HG03571 (cell line): ENCODE measurements around the gene ATP6V1F.

Source experiments
- ATAC-seq: cut with Tn5 transposase; IDR thresholded peaks from one replicate; pipeline ENCODE4 v1.9.1; 2021; ENCODE audit not compliant: unreplicated experiment

ATP6V1F gene

GRCh38 chr7:128867842-128868623, 5.4 kb downstream of the ATP6V1F start:
- ATAC-seq, result no peak

- no peak for ATAC-seq
Observed at GRCh38 chr7:128868624-128869137, 6.0 kb downstream of the ATP6V1F start.

GRCh38 chr7:128869138-128869943, 6.7 kb downstream of the ATP6V1F start:
- ATAC-seq, result peak; percentile 58

- ATAC-seq, result no peak
Observed at GRCh38 chr7:128869944-128870285, 7.3 kb downstream of the ATP6V1F start.

GRCh38 chr7:128871050-128871449, 8.4 kb downstream of the ATP6V1F start:
- ATAC-seq, result no peak

- no peak for ATAC-seq
Observed at GRCh38 chr7:128872394-128872824, 9.8 kb downstream of the ATP6V1F start.

GRCh38 chr7:128873234-128873633, 10.6 kb downstream of the ATP6V1F start:
- no peak for ATAC-seq

- no peak for ATAC-seq
Observed at GRCh38 chr7:128874140-128875031, 11.7 kb downstream of the ATP6V1F start.

- no peak for ATAC-seq
Observed at GRCh38 chr7:128875523-128875948, 12.9 kb downstream of the ATP6V1F start.

- no peak for ATAC-seq
Observed at GRCh38 chr7:128876127-128876526, 13.5 kb downstream of the ATP6V1F start.

GRCh38 chr7:128876586-128876977, 13.9 kb downstream of the ATP6V1F start:
- ATAC-seq, result no peak

GRCh38 chr7:128876978-128877755, 14.5 kb downstream of the ATP6V1F start:
- no peak for ATAC-seq

- ATAC-seq, result no peak
Observed at GRCh38 chr7:128877756-128878120, 15.1 kb downstream of the ATP6V1F start.

- no peak for ATAC-seq
Observed at GRCh38 chr7:128878226-128879105, 15.8 kb downstream of the ATP6V1F start.

GRCh38 chr7:128879461-128879938, 16.8 kb downstream of the ATP6V1F start:
- no peak for ATAC-seq

GRCh38 chr7:128879939-128880746, 17.5 kb downstream of the ATP6V1F start:
- no peak for ATAC-seq

GRCh38 chr7:128880791-128881457, 18.3 kb downstream of the ATP6V1F start:
- no peak for ATAC-seq
